ENCODE data around the gene PHF20.
"Not testable (repeated sequence)": the region's sequence is repeated elsewhere in the genome, so short reads cannot be mapped to it uniquely, and the experiment has no call there.

Gene PHF20

GRCh38 chr20:35831029-35831428 lies 59.2 kb downstream of the PHF20 start:
- intact Hi-C loops (cut with DNase I): no loop called here
- no peak for DNase-seq

GRCh38 chr20:35831971-35832370 lies 60.2 kb downstream of the PHF20 start:
- intact Hi-C loops (cut with DNase I): no loop called here
- DNase-seq: no peak

- intact Hi-C loops (cut with DNase I): no loop called here
- no peak for DNase-seq
These were observed 61.4 kb downstream of the PHF20 start for GRCh38 chr20:35833241-35833640.

- intact Hi-C loops (cut with DNase I): no loop called here
- DNase-seq: no peak
These were observed 65.9 kb downstream of the PHF20 start for GRCh38 chr20:35837577-35838195.

GRCh38 chr20:35838205-35838604 lies 66.4 kb downstream of the PHF20 start:
- intact Hi-C loops (cut with DNase I): no loop called here
- DNase-seq: no peak

GRCh38 chr20:35839904-35840303 lies 68.1 kb downstream of the PHF20 start:
- no peak for DNase-seq
- intact Hi-C loops (cut with DNase I): no loop called here

GRCh38 chr20:35840421-35840820 lies 68.6 kb downstream of the PHF20 start:
- intact Hi-C loops (cut with DNase I): no loop called here
- DNase-seq: no peak

GRCh38 chr20:35842361-35842760 lies 70.5 kb downstream of the PHF20 start:
- no peak for DNase-seq
- intact Hi-C loops (cut with DNase I): no loop called here

- DNase-seq; intact Hi-C loops (cut with DNase I): not testable (repeated sequence)
These were observed 72.1 kb downstream of the PHF20 start for GRCh38 chr20:35843894-35844293.

- intact Hi-C loops (cut with DNase I): no loop called here
These were observed 73.7 kb downstream of the PHF20 start for GRCh38 chr20:35845561-35845960.

GRCh38 chr20:35849706-35850105 lies 77.9 kb downstream of the PHF20 start:
- DNase-seq: peak in 8 of 10 donors; percentile 26 to 93 (median 54)
- intact Hi-C loops (cut with DNase I): no loop called here

More at GRCh38 chr20:35845561-35845960, 73.7 kb downstream of the PHF20 start:
- DNase-seq: no peak

- DNase-seq; intact Hi-C loops (cut with DNase I): not testable (repeated sequence)
These were observed 79.8 kb downstream of the PHF20 start for GRCh38 chr20:35851659-35852058.

GRCh38 chr20:35854713-35855348 lies 83.0 kb downstream of the PHF20 start:
- intact Hi-C loops (cut with DNase I): no loop called here
- no peak for DNase-seq

- DNase-seq; intact Hi-C loops (cut with DNase I): not testable (repeated sequence)
These were observed 83.8 kb downstream of the PHF20 start for GRCh38 chr20:35855641-35856040.

GRCh38 chr20:35856866-35857265 lies 85.1 kb downstream of the PHF20 start:
- intact Hi-C loops (cut with DNase I): no loop called here
- no peak for DNase-seq

- intact Hi-C loops (cut with DNase I): no loop called here
- DNase-seq: no peak
These were observed 94.8 kb downstream of the PHF20 start for GRCh38 chr20:35866418-35867202.

- intact Hi-C loops (cut with DNase I): no loop called here
- no peak for DNase-seq
These were observed 98.9 kb downstream of the PHF20 start for GRCh38 chr20:35870541-35871258.

- intact Hi-C loops (cut with DNase I): no loop called here
- DNase-seq: peak in 1 of 10 donors; percentile 21
These were observed 99.5 kb downstream of the PHF20 start for GRCh38 chr20:35871259-35871771.

GRCh38 chr20:35876033-35876320 lies 104.2 kb downstream of the PHF20 start:
- no peak for DNase-seq
- intact Hi-C loops (cut with DNase I): no loop called here

GRCh38 chr20:35877611-35878010 lies 105.8 kb downstream of the PHF20 start:
- no peak for DNase-seq
- intact Hi-C loops (cut with DNase I): no loop called here

- no peak for DNase-seq
- intact Hi-C loops (cut with DNase I): no loop called here
These were observed 106.4 kb downstream of the PHF20 start for GRCh38 chr20:35878113-35878625.

Data from posterior cingulate gyrus (tissue), 11 donors.